Fibroblast of gingiva (primary cell): ENCODE measurements around the gene LRRC9.
"Not testable (repeated sequence)": the region's sequence is repeated elsewhere in the genome, so short reads cannot be mapped to it uniquely, and the experiment has no call there.

Experiments used
- DNase-seq: peaks from one replicate; pipeline ENCODE4 v3.0.0-alpha.2; 2011; ENCODE audit warnings: low read depth

Gene LRRC9

GRCh38 chr14:59957890-59958289, 37.9 kb downstream of the LRRC9 start:
- not testable (repeated sequence) for DNase-seq

DNA sequence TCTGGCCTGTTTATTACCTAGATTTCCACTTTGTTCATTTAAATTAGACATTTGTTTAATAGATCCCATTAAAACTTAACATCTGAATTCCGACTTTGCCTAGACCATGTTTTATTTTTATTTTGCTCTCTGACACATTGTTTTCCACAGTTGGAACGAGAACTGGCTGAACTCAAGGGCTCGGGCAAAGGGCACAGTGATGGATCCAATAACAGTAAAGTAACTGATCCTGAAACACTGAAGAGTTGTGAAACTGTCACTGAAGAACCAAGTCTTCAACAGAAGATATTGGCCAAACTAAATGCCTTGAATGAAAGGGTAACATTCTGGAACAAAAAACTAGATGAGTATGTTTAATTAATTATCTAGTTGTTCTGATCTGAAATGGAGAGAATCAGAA, 39.7 kb downstream of the LRRC9 start:
- no peak for DNase-seq

DNA sequence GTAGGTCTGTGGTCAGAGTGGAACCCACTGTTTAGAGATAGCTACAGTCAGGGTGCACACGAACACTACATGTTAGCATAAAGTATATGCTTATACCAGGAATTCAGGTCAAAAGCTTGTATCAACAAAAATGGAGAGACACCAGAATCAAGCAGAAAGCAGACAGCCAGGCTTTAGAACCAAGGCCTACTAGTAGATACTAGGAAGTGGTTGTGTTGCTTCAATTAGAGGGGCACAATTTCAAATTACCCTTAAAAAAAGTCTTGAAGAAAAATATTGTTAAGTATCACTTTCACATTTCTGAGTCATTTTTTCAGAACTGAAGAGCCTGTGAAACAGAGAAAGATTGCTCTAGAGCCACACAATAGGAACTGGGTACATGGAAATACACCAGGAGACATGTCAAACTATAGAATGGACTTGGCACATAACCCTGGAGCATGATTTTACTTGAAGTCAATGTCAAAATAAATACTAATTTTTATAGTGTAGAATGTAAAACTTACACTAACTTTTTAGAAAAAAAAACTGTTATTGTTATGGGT, 41.6 kb downstream of the LRRC9 start:
- no peak for DNase-seq

- no peak for DNase-seq
Measured at GRCh38 chr14:59964251-59965007, 44.5 kb downstream of the LRRC9 start.

- DNase-seq: peak; percentile 27
Measured at GRCh38 chr14:59969319-59969718, 49.4 kb downstream of the LRRC9 start.

DNA sequence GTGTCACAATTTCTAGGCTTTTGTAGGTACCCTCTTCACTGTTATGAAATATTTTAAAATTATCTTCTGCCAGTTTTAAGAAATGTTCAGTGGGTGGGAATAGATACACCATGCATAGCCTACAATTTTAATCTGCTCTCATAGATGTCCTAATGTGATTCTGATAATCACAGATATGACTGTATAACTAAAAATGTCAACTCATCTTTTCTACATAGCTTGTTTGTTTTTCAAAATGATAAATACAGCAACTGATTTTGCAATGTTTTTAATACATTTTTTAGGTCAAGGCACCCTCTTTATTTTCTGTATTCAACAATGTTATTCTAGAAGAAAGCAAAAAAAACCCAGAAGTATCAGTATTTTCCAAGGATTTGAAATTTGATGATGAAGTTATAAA, 61.6 kb downstream of the LRRC9 start:
- DNase-seq: no peak

DNA sequence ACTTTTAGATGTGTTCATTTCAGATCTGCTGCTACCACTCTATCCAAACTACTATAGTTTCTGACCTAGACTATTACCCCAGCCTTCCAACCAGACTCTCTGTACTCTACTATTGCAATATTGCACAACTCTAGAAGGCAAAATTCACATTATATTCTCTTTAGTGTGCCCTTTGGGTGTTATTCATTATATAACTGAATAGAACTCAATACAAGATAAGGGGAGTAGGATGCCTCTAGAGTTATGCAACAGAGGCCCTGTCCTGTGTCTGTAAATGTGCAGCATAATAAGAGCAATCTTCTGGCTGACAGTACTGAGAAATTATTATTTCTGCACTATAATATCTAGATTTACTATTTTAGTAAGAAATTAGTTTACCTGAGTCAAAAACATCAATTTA, 63.1 kb downstream of the LRRC9 start:
- DNase-seq: no peak

- DNase-seq: no peak
Measured at GRCh38 chr14:59986556-59987059, 66.7 kb downstream of the LRRC9 start.

- peak; percentile 29 for DNase-seq
Measured at GRCh38 chr14:59997449-59997848, 77.5 kb downstream of the LRRC9 start.

DNA sequence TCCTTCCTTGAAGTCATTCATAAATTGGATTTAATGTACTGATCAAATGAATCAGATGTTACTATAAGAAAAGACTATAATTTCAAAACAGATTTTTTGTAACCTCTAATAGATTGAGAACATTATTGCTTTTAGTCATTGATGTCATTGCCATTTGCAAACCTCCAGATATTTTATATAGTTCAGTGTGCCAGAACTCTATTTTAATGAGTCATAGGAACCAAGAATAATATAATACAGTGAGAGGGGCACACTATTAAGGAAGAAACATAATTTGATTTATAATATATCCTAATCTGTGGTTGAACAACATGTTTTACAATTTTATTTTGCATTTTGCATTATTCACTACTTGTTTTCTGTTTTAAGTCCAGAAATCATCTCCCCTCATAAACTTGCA, 78.0 kb downstream of the LRRC9 start:
- no peak for DNase-seq

DNA sequence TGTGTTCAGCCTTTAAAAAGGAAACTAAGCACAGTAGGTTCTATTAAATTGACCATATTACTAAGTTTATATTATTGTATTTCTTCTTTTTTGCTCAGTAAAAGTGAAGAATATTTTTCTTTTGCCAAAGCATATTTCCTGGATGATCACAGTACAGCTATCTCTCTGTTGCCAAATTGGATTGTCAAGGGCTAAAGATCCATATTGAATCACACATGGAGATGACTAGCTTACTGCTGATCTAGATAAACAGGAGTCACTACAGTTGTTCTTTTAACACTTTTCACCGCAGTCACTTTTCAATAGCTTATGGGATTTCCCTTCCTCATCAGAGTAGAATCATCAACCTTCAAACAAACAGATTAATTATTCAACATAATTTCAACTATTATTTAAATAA, 78.6 kb downstream of the LRRC9 start:
- DNase-seq: no peak

- DNase-seq: no peak
Measured at GRCh38 chr14:60002819-60003492, 83.0 kb downstream of the LRRC9 start.

GRCh38 chr14:60003991-60004390, 84.0 kb downstream of the LRRC9 start:
- DNase-seq: no peak

- no peak for DNase-seq
Measured at GRCh38 chr14:60008042-60008441, 88.1 kb downstream of the LRRC9 start.

GRCh38 chr14:60010263-60010662, 90.3 kb downstream of the LRRC9 start:
- DNase-seq: not testable (repeated sequence)

DNA sequence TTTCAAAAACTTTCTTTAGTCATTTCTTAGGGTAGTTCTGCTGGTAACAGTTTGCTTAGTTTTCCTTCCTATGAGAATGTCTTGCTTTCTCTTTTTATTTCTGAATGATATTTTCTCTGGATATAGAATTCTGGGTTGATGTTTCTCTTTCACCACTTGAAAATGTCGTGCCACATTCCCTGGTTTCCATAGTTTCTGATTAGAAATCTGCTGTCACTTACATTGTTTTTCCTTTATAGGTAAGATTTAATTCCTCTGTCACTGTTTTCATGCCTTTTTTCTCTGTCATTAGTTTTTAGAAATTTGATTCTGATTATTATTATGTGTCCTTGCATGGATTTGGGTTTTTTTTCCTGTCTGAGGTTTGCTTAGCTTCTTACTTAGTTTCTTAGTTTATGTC, 94.5 kb downstream of the LRRC9 start:
- DNase-seq: no peak

DNA sequence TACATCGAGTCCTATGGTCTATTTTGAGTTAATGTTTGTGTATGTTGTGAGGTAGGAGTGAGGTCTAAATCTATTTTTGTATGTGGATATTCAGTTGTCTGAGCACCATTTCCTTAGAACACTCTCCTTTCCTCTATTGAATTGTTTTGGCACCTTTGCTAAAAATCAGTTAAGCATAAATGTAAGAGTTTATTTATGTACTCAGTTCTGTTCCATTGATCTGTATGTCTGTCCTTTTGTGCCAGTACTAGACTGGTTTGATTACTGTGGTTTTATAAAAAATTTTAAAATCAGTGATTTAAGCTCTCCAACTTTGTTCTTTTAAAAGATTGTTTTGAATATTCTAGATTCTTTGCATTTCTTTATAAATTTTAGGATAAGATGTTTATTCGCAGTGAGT, 101.7 kb downstream of the LRRC9 start:
- DNase-seq: no peak

GRCh38 chr14:60025571-60025970, 105.6 kb downstream of the LRRC9 start:
- DNase-seq: no peak

- no peak for DNase-seq
Measured at GRCh38 chr14:60035177-60035576, 115.2 kb downstream of the LRRC9 start.

DNA sequence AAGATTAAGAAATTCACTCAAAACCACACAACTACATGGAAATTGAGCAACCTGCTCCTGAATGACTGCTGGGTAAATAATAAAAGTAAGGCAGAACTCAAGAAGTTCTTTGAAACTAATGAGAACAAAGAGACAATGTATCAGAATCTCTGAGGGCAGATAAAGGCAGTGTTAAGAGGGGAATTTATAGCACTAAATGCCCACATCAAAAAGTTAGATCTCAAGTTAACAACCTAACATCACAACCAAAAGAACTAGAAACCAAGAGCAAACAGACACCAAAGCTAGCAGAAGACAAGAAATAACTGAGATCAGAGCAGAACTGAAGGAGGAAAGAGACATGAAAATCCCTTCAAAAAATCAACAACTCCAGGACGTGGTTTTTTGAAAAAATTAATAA, 128.0 kb downstream of the LRRC9 start:
- DNase-seq: not testable (repeated sequence)

DNA sequence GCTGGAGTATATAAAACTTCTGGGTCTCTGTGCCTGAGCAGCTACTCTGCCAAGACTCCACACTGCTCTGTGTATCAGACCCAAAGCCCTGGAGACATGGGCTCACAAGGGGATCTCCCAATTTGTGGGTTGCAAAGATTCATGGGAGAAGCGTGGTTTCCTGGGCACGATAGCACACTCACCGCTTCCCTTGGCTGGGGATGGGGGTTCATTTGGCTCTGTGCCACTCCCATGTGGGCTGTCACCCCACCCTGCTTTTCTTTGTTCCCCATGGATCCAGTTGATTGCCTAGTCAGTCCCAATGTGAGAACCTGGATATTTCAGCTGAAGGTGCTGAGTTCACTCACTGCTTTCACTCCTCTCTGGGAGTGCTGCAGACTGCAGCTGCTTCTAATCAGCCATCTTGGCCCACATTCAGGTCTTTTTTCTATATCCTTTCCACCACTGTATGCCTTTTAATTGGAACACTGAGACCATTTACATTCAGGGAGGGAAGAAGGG, 131.8 kb downstream of the LRRC9 start:
- peak; percentile 54 for DNase-seq

DNA sequence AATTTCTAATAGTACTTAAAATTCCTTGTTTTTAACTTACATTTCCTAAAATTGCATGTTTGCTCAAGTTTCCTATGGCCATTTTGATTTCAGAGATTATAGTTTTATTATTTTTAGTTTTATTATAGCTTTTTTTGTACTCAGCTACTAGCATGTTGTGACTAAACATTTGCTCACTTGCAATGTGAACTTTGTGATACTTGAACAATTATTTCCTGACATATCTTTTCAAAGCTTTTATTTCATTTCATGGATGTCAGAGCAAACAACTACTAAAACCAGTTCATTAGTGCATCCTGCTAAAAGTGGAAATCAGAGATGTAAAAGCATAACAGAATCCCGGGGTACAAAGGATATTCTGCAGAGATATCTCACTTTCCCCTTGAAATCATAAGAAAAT, 138.1 kb downstream of the LRRC9 start:
- DNase-seq: no peak

- no peak for DNase-seq
Measured at GRCh38 chr14:60061371-60061770, 141.4 kb downstream of the LRRC9 start.
